Common myeloid progenitor, CD34-positive (primary cell): ENCODE results near the gene UBN2.
"Not testable (repeated sequence)": the region's sequence is repeated elsewhere in the genome, so short reads cannot be mapped to it uniquely, and the experiment has no call there.

Experiments used
- CTCF ChIA-PET: fragments of 350-600 bp; sonication (Branson Sonifier 250); formaldehyde crosslinking; loops from one replicate; lab custom pipeline; 2021; ENCODE audit warnings: antibody characterized with exemption; lab: Charles Lee
- POLR2A ChIA-PET: fragments of 350-600 bp; sonication (Branson Sonifier 250); formaldehyde crosslinking; loops from one replicate; lab custom pipeline; 2021; ENCODE audit warnings: antibody characterized with exemption; lab: Charles Lee
- DNase-seq, 3 donors: peaks; one replicate each; pipeline versions ENCODE4 v3.0.0 to v3.0.0-alpha.2; 2013
- H3K27ac ChIP-seq, 2 experiments: 1 replicate in 1 of 2; 2 replicates in 1 of 2; pipeline ENCODE4 v1.7.0; 2013; ENCODE audit warnings: inconsistent platforms in 2 of 2, low read length in 2 of 2, mild to moderate bottlenecking in 2 of 2, low read depth in 1 of 2, moderate library complexity in 1 of 2; ENCODE audit not compliant: severe bottlenecking in 2 of 2, insufficient read depth in 1 of 2, poor library complexity in 1 of 2
- H3K27me3 ChIP-seq, 5 experiments: replicated peaks in 2 of 5; 1 replicate in 3 of 5; 2 replicates in 2 of 5; pipeline versions ENCODE4 v1.6.1 to v1.7.0; 2013; ENCODE audit warnings: low read length in 4 of 5, mild to moderate bottlenecking in 2 of 5, moderate library complexity in 2 of 5, inconsistent platforms in 1 of 5; ENCODE audit not compliant: insufficient read depth in 5 of 5, control insufficient read depth in 4 of 5
- H3K36me3 ChIP-seq, 4 experiments: 1 replicate in 2 of 4; 2 replicates in 2 of 4; pipeline versions ENCODE4 v1.6.1 to v1.7.0; 2013; ENCODE audit warnings: low read length in 3 of 4, control low read depth in 1 of 4, mild to moderate bottlenecking in 1 of 4; ENCODE audit not compliant: control insufficient read depth in 4 of 4, insufficient read depth in 4 of 4
- H3K4me1 ChIP-seq, 4 experiments: 1 replicate in 3 of 4; 2 replicates in 1 of 4; pipeline versions ENCODE4 v1.6.1 to v1.7.1; 2013; ENCODE audit warnings: low read length in 3 of 4, mild to moderate bottlenecking in 3 of 4, control low read depth in 1 of 4, inconsistent platforms in 1 of 4, moderate library complexity in 1 of 4; ENCODE audit not compliant: control insufficient read depth in 4 of 4, insufficient read depth in 4 of 4; ENCODE audit errors: control extremely low read depth in 1 of 4
- H3K4me3 ChIP-seq, 7 experiments: 1 replicate in 4 of 7; 2 replicates in 3 of 7; pipeline versions ENCODE4 v1.5.1 to v1.7.0; 2013; ENCODE audit warnings: mild to moderate bottlenecking in 7 of 7, low read length in 6 of 7, moderate library complexity in 6 of 7, inconsistent platforms in 2 of 7, low read depth in 2 of 7, control low read depth in 1 of 7; ENCODE audit not compliant: insufficient read depth in 4 of 7, control insufficient read depth in 1 of 7; ENCODE audit errors: extremely low read depth in 1 of 7
- H3K9me3 ChIP-seq, 5 experiments: 1 replicate in 4 of 5; 2 replicates in 1 of 5; pipeline versions ENCODE4 v1.6.1 to v1.7.1; 2013; ENCODE audit warnings: low read length in 4 of 5, mild to moderate bottlenecking in 2 of 5, inconsistent platforms in 1 of 5, low read depth in 1 of 5, moderate library complexity in 1 of 5; ENCODE audit not compliant: control insufficient read depth in 4 of 5, insufficient read depth in 2 of 5; ENCODE audit errors: control extremely low read depth in 1 of 5
- WGBS: methylation state at CpG from one replicate; pipeline ENCODE4 v1.1.5; 2013; ENCODE audit not compliant: insufficient coverage; 5-methylcytosine and 5-hydroxymethylcytosine counted together

The UBN2 gene

DNA sequence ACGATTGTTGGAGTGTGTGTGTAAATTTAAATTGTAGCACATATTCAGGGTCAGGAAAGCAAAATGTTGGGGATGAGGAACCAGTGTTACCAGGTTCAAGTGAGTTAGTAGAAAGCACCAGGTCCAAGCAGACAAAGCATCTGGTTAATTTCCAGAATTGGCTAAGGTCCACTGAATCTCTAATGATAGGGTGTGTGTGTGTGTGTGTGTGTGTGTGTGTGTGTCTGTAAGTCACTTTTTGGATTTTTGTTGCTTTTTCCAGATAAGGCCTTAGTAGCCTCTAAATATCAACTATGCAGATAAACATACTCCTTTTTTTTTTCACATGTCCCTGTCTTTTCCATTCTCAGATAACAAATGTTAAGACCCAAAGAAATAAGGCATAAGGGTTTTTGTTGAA is 73.5 kb downstream of the UBN2 start:
- no peak for DNase-seq
- Histone ChIP-seq H3K27me3 (no peaks in the 10 kb centered on the region), H3K4me3 (no peak overlapping the region), H3K9me3 (no peaks in the 10 kb centered on the region), H3K27ac (no peak overlapping the region), H3K4me1 (no peaks in the 10 kb centered on the region), H3K36me3 (peaks cover 0 to 20% (median 5%) of the 10 kb centered on the region in 4 experiments)
- 100% methylated on average over 1 of the region's 1 CpG for WGBS
- ChIA-PET CTCF (interaction anchor here (0.9 kb wide), 1 partner anchor 17 kb away, joined by 3 read pairs; no protein-coding TSS in a partner anchor), POLR2A (no interaction called here)

DNA sequence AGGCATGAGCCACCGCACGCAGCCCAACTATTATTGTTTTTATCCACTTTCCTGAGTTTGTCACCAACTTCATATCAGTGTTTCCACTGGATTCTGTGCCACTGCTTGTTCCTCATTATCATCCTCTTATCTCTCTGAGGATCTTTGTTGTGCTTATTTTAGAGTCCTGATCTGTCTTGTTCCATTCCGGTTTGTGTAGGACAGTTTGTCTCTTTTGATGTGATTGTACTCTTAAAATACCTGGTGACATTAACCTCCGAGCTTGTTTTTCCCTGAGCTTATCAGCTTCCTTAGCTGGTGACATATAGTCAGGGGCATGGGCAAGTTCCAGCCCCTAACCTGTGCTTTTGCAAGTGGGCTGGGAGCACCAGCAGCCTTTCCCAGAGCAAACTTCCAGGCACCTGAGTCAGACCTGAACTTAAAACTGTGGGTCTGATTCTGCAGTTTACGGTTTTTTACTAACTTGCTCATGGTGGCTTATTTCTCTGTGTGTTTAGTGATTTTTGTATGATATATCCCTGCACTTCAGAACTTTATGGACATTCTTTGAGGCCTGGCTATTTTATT is 87.0 kb downstream of the UBN2 start:
- ChIA-PET POLR2A (no interaction called here), CTCF (no interaction called here)
- Histone ChIP-seq H3K4me1 (peaks cover 0 to 3% (median 0%) of the 10 kb centered on the region in 4 experiments), H3K36me3 (no peaks in the 10 kb centered on the region), H3K27ac (no peak overlapping the region), H3K9me3 (no peaks in the 10 kb centered on the region), H3K27me3 (no peaks in the 10 kb centered on the region), H3K4me3 (no peak overlapping the region)
- DNase-seq: peak in 2 of 3 donors; percentile 35 to 52
- 49% methylated on average over 5 of the region's 5 CpGs for WGBS

DNA sequence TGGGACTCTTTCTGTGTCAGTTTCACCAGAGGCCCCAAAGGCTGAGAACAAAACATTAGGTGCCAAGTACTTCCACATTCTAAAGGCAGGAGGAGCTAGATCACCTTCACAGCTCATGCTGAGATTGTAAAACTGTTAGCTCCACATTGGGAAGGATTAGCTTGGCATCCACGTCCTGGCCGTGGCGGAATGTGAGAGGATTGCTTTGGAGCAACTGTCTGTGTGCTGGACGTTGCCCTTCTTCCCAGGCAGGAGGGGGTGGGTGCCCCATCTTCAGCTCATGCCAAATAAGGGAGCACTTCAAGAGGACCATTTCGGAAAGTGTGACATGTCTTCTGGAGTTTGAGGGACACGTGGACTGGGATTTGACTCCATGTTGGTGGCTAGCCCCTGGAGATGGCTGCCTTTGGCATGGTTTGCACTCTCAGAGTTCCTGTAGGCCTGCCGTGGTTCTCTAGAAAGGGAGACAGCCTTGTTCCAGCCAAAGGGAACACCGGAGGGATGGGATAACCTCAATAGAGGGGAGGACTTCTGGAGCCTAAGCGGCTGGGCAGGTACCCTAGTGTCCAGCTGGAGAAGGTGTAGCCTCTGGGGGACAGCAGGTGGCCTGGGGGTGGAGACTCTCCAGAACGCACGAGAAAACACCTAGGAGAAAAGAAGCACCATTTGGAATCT is 90.2 kb downstream of the UBN2 start:
- no peaks in the 10 kb centered on the region for H3K36me3 ChIP-seq
- no peak overlapping the region for H3K4me3 ChIP-seq
- POLR2A ChIA-PET: no interaction called here
- no peaks in the 10 kb centered on the region for H3K27me3 ChIP-seq
- 92% methylated on average over 9 of the region's 11 CpGs for WGBS
- H3K9me3 ChIP-seq: no peaks in the 10 kb centered on the region
- peaks cover 0 to 3% (median 0%) of the 10 kb centered on the region in 4 experiments for H3K4me1 ChIP-seq
- peak; percentile 32 to 45 (median 42) for DNase-seq
- CTCF ChIA-PET: interaction anchor here (0.7 to 3.9 kb wide), 8 partner anchors 9 to 114 kb away, joined by 3 to 22 read pairs (median 3); partner anchors contain the start of gene LUC7L2
- H3K27ac ChIP-seq: no peak overlapping the region

DNA sequence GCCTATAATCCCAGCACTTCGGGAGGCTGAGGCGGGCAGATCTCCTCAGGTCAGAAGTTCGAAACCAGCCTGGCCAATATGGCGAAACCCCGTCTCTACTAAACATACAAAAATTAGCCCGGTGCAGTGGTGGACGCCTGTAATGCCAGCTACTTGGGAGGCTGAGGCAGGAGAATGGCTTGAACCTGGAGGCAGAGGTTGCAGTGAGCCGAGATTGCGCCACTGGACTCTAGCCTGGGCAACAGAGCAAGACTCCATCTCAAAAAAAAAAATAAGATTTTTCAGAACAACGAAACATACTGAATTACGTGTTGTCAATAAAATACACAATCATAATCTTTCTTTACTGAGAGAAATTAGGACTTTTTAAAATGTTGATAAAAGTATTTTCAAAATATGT is 93.7 kb downstream of the UBN2 start:
- H3K27ac ChIP-seq, DNase-seq, H3K27me3 ChIP-seq, CTCF ChIA-PET, H3K4me3 ChIP-seq, POLR2A ChIA-PET, H3K36me3 ChIP-seq, H3K9me3 ChIP-seq, H3K4me1 ChIP-seq: not testable (repeated sequence)
- 100% methylated on average over 9 of the region's 11 CpGs for WGBS

DNA sequence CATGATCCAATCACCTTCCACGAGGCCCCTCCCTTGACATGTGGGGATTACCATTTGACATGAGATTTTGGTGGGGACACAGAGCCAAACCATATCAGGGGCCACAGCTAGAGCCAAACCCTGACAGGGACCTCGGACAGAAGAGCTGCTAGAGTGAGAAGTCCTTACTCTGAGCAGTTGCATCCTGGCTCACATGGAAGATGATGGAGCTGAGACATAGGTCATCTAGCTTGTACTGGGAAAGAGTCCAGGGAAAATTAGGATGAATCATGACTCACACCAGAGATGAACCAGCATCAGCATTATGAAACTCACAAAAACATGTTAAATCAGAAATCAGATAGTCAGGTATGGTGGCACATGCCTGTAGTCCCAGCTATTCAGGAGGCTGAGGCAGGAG is 97.3 kb downstream of the UBN2 start:
- Histone ChIP-seq H3K27me3 (no peaks in the 10 kb centered on the region), H3K36me3 (no peaks in the 10 kb centered on the region), H3K4me3 (no peak overlapping the region), H3K27ac (no peak overlapping the region), H3K9me3 (no peaks in the 10 kb centered on the region), H3K4me1 (no peaks in the 10 kb centered on the region)
- CTCF ChIA-PET: no interaction called here
- POLR2A ChIA-PET: no interaction called here
- DNase-seq: no peak
- WGBS: 100% methylated on average over 1 of the region's 2 CpGs

DNA sequence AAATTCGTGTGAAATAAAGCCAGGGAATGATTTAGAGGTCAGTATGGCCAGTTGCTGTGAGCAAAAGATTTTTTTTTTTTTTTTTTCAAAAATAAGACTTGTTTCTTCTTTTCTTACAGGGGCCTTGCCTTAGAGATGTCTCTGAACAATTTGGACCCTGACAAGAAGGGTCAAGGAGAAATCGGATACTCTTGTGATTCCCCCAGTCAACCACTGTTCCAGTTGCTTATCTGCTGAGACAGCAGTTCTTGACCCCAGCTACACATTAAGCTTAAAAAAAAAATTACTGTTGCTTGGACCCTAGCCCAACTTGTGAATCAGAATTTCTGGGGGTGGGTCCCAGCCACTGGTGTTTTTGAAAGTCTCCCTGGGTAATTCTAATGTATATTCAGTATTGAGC is 98.1 kb downstream of the UBN2 start:
- 100% methylated on average over 1 of the region's 2 CpGs for WGBS
- H3K36me3 ChIP-seq: no peaks in the 10 kb centered on the region
- H3K4me3 ChIP-seq: no peak overlapping the region
- POLR2A ChIA-PET: no interaction called here
- no peaks in the 10 kb centered on the region for H3K9me3 ChIP-seq
- no peaks in the 10 kb centered on the region for H3K4me1 ChIP-seq
- CTCF ChIA-PET: interaction anchor here (1.1 to 1.9 kb wide), 2 partner anchors 8 to 10 kb away, joined by 3 to 7 read pairs; no protein-coding TSS in a partner anchor
- H3K27ac ChIP-seq: no peak overlapping the region
- no peaks in the 10 kb centered on the region for H3K27me3 ChIP-seq
- no peak for DNase-seq

DNA sequence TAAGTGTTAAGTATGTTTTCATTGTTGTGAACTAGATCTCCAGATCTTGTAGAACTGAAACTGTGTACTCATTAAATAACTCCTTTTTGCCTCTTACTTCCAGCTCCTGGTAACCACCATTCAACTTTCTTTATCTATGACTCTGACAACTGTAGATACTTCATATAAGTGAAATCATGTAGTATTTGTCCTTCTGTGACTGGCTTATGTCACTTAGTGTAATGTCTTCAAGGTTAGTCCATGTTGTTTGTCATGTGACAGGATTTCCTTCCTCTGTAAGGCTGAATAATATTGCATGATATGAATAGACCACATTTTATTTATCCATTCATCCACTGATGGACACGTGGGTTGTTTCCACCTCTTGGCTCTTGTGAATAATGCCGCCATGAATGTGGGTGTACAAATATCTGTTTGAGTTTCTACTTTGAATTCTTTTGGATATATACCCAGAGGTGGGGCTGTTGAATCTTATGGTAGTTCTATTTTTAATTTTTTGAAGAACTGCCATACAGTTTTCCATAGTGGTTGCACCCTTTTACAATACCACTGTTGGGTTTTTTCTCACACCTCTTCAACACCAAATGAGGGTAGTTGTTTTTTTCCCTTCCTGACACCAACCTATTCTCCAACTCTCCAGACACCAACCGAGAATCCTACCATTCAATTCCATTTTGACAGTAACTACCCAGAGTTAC is 99.4 kb downstream of the UBN2 start:
- no peak overlapping the region for H3K27ac ChIP-seq
- DNase-seq: peak in 1 of 3 donors; percentile 7
- no peak overlapping the region for H3K4me3 ChIP-seq
- H3K9me3 ChIP-seq: no peaks in the 10 kb centered on the region
- CTCF ChIA-PET: interaction anchor here (0.6 to 1.9 kb wide), 3 partner anchors 9 to 39 kb away, joined by 3 to 7 read pairs (median 3); no protein-coding TSS in a partner anchor
- no peaks in the 10 kb centered on the region for H3K36me3 ChIP-seq
- POLR2A ChIA-PET: no interaction called here
- H3K4me1 ChIP-seq: no peaks in the 10 kb centered on the region
- 100% methylated on average over 1 of the region's 3 CpGs for WGBS
- H3K27me3 ChIP-seq: no peaks in the 10 kb centered on the region
